Stimulated activated CD4-positive, alpha-beta T cell treated with anti-CD3 and anti-CD28 coated beads, TNF-alpha, amount 100 ng/mL, for 1 hour (primary cell): Measurements from ENCODE around the gene VWF.

Experiments
- DNase-seq, 3 donors: peaks; one replicate each; pipeline ENCODE4 v3.0.0-alpha.2; 2020; ENCODE audit warnings: low read depth in 3 of 3, low spot score in 1 of 3

Gene VWF

GRCh38 chr12:5916785-5917290, 207.6 kb downstream of the VWF start:
- DNase-seq, result no peak

DNA sequence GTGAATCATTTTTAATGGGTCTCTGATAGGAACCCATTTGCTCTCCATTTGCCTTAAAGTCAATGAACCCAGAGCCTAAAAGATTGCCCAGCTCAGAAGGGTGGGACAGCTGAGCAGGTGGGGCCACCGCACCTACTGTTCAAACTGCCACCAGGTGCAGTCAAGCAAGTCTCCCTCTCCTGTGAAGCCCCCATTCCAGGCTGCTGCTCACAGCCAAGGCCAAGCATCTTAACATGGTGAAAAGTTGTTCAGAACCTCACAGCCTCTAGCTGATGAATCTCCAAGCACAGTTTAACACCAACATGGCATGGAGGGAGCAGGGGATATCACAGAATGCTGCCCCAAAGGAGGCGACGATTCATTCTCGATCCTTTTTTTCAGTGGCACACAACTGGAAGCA, 209.0 kb downstream of the VWF start:
- DNase-seq, result no peak

GRCh38 chr12:5914387-5915149, 209.9 kb downstream of the VWF start:
- DNase-seq, result no peak

DNA sequence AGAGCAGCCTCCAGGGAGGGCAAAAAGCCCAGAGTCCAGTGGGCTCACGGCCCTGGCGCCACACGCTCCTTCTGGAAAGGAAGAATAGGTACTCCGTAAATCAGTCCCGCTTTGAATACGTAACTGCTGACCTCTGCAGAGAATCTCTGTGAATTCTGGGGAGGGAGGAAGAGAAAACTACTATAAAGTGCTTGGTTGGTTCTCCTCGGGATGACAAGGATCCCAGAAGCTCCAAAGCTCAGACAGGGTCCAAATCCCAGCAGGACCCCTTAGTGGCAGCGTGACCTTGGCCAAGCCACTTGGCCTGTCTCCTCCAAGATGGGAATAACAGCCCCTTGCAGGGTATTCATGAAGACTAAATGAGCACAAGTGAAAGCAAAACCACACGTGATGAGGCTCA, 211.1 kb downstream of the VWF start:
- no peak for DNase-seq

DNA sequence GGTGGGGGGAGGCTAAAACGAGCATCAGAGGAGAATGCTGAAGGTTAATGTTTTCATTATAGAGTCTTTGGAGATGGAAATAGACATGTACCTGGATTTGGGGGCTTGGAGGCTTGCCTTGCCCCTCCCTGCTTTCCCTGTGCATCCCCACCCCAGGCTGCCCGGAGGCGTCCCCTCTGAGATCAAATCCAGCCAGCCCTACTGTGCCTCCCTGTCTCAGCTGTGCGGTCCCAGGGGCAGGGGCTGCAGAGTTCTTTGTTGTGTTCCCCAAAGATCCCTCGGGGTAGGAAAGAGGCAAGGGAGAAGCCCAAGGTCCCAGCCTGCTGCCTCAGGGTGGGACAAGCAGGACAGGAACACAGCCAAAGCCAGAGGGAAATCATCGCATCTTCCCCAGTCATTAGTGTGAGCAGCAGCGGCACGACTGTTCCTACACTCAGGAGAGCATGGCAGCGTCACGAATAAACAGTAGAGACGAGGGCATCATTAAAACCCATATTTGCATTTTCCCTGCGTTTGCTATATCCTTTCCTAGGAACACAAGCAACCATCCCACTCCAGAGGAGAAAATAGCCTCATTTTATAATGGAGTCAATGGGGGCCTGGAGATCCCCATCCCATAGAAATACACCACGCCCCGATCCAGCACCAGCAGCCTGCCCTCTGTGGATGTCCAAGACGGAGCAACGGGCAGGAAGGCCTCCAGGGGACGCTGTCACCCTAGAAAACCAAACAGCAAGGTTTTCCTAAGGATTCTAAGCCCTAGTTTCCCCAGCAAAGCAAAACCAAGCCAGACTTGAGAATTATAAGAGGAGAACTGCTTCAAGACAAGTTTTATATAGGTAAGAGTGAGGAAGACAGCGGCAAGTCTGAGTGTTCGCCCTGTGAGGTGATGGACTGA, 211.8 kb downstream of the VWF start:
- DNase-seq, result no peak

DNA sequence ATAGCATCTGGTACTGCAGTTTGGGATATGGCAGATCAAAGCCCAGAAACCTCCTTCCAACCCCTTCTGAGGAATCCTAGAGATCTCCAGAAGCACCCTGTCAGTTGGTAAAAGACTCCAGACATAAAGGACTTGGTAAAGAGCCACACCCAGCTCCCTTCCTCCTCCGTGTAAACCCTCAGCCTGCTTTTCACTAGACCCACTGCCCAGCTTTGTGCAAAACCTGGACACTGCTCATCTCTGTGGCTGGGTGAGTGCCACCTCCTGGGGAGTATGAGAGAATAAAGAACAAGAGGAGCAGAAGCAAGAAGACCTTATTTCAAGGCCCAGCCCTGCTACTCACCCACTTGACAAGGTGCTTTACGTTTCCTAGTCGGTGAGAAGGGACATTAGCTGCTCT, 212.5 kb downstream of the VWF start:
- DNase-seq, result no peak

- DNase-seq, result no peak
These were observed 213.5 kb downstream of the VWF start for GRCh38 chr12:5910790-5911548.

DNA sequence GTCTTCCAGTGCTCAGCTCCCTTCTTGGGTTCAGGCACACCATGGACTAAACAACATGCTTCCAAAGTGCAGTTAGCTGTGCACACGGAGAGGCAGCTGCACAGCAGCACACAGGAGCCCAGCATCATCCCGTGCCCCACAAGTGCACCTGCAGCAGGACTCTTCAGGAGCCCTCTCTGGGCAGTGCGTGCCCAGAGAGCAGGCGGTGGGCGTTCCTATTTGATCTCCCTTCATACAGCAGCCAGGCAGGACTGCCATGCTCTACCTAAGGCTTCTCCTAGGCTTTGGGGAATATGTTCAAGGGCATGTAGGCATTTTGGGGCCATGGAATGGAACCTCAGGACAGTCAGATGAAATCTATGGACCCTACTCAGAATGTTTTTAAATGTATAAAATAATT, 214.9 kb downstream of the VWF start:
- DNase-seq, result no peak

DNA sequence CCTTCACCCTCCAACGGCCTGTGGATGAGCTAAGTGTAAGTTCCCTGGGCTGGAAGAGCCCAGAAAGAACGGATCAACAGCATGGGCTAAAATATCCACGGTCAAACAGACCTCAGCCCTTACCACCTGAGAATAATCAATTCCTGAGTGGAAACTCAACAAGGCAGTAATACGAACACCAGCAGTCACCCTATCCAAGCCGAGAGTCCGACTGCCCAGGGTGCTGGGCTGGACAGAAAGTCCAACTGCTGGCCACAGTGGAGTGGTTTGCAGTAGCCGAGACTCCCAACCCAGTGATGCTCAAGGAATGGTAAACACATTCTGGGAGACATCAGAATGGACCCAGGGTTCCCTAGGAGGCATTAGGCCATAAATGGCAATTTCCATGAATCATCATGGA, 216.2 kb downstream of the VWF start:
- DNase-seq, result no peak

GRCh38 chr12:5907807-5908206, 216.7 kb downstream of the VWF start:
- DNase-seq, result no peak

- no peak for DNase-seq
These were observed 218.7 kb downstream of the VWF start for GRCh38 chr12:5905757-5906156.

- DNase-seq, result no peak
These were observed 219.5 kb downstream of the VWF start for GRCh38 chr12:5904969-5905368.

- DNase-seq, result no peak
These were observed 220.0 kb downstream of the VWF start for GRCh38 chr12:5904441-5904840.

DNA sequence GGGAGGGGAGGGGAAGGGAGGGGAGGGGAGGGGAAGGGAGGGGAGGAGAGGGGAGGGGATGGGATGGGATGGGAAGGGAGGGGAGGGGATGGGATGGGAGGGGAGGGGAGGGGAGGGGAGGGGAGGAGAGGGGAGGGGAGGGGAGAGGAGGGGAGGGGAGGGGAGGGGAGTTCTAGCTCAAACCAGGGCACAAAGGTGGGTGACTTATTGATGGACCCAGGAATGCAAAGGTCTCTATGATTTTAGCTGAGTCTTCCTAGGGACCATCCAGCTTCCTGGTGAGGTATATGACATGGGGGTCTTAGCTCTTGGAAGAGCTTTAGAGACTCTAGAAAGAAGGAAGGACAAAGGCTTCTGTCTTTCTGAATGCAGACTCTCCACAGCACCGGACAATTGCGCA, 221.7 kb downstream of the VWF start:
- no peak for DNase-seq

DNA sequence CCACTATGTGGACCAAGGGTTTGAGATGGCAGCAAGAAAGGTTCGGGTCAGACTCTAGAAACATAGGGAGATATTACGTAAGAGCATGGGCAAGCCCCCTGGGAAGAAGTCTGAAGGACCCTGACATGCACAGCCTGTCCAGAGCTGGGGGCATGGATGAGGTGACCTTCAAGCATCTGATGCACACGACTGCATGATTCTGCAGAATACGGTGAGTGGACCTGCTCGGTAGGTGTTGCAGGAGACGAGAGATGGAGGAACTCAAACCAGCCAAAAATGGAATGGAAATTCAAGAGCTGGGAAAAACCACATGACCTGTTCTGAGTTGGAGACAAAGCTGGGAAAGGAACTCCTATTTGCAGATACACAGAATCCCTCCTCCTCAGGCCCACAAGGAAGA, 223.1 kb downstream of the VWF start:
- no peak for DNase-seq

- DNase-seq, result no peak
These were observed 223.8 kb downstream of the VWF start for GRCh38 chr12:5900533-5901205.

DNA sequence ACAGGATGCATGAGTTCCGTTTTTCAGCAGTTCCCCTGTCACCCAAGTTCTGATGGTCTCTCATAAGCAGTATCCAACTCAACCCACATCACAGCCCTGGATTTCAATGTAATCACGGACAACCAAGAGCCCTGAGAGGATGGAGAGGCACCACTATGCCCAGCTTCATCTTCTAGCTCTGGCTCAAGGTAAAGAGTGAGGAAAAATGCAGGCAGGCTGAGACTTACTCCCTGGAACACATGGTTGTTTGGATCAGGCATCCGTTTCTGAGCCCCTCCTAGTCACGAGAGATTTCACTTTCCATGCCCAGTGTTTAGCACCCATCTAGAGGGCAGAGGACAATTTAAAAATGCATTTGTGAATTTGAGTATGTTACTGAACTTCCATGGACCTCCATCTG, 224.4 kb downstream of the VWF start:
- no peak for DNase-seq

DNA sequence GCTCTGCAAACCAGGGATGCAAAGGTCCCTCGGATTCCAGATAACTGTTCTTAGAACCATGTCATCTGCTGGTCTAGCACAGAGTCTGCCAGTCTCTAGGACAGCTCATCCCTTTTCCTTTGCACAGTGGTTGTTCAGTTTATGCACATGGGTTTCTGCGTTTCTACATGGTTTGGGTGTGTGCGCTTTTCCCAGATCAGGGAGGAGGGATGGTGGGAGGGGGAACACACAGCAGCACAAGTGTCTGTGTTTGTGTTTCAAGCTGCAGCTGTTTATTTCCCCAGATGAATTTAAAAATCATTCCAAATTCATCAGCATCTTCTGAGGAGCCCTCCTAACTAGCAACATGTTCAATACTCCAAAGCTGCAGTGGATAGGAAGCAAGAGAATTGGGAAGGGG, 224.8 kb downstream of the VWF start:
- DNase-seq, result no peak

DNA sequence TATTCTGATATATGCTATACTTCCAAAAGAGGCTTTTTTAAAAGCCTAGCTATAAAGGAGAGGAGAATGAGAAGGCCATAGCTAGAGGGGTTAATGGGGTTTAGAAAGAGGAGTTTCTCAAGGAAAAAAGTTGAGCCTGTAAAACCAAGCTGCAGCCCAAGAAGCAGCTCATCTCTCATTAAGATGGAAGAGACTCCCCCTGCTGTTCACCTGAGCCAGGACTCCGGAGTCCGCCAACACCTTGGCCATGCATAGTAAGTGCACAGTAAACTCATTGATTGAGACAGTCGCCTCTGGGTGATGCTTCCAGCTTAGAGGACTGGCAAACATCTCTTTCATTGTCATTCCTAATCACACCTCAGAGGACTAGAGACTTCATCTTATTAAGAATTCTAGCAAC, 225.6 kb downstream of the VWF start:
- DNase-seq, result no peak
